Sigmoid colon (tissue), 7 donors: ENCODE data around the gene GHDC. TPM values are rescaled to one million over a fixed set of nuclear protein-coding genes. Genes with fewer than 3 reads are reported as not detected.
A peak's percentile ranks its signal among the peaks of the same experiment; 100 is the strongest.

Source experiments
- DNase-seq: peaks from one replicate; pipeline ENCODE4 v3.0.0-alpha.2; 2019
- H3K27ac ChIP-seq, 4 donors: fragments of 200-600 bp; sonication (generic); one replicate each; pipeline ENCODE4 v1.5.1; 2016 to 2019; ENCODE audit warnings: mild to moderate bottlenecking in 1 of 4
- H3K27me3 ChIP-seq, 3 donors: fragments of 200-600 bp; sonication (generic); one replicate each; pipeline ENCODE4 v1.5.1; 2019; ENCODE audit warnings: mild to moderate bottlenecking in 1 of 3
- H3K36me3 ChIP-seq, 4 donors: fragments of 200-600 bp; sonication (generic); one replicate each; pipeline ENCODE4 v1.5.1; 2016 to 2019
- H3K4me1 ChIP-seq, 4 donors: fragments of 200-600 bp; sonication (generic); one replicate each; pipeline ENCODE4 v1.5.1; 2017 to 2019
- H3K4me3 ChIP-seq, 4 donors: fragments of 200-600 bp; sonication (generic); one replicate each; pipeline ENCODE4 v1.5.1; 2017 to 2019; ENCODE audit warnings: mild to moderate bottlenecking in 2 of 4, moderate library complexity in 1 of 4
- H3K9me3 ChIP-seq, 4 donors: fragments of 200-600 bp in 3 of 4; sonication (generic) in 3 of 4; one replicate each; pipeline versions ENCODE4 v1.5.1 to v1.6.1; 2013 to 2019
- CTCF ChIP-seq, 4 experiments: fragments of 450-650 bp in 3 of 4; fragments of 200-600 bp in 1 of 4; IDR thresholded peaks; one replicate each; pipeline ENCODE4 v1.5.1; 2016 to 2019; ENCODE audit warnings: antibody characterized with exemption in 4 of 4, mild to moderate bottlenecking in 3 of 4, moderate library complexity in 2 of 4
- EP300 ChIP-seq, 4 donors: sonication (generic); formaldehyde crosslinking; IDR thresholded peaks; one replicate each; pipeline ENCODE4 v1.6.1; 2017; ENCODE audit warnings: antibody characterized with exemption in 4 of 4
- POLR2A ChIP-seq, 2 donors: fragments of 450-650 bp; IDR thresholded peaks; one replicate each; pipeline ENCODE4 v1.6.1; 2016; ENCODE audit warnings: antibody characterized with exemption in 2 of 2, mild to moderate bottlenecking in 2 of 2, moderate library complexity in 2 of 2
- POLR2AphosphoS5 ChIP-seq, 4 donors: sonication (generic); formaldehyde crosslinking; IDR thresholded peaks; one replicate each; pipeline ENCODE4 v1.6.1; 2017; ENCODE audit warnings: antibody characterized with exemption in 4 of 4
- WGBS, 2 donors: extraction: QIAGEN DNeasy Blood & Tissue Kit; methylation state at CpG; one replicate each; pipeline ENCODE4 v1.1.7; 2013; 5-methylcytosine and 5-hydroxymethylcytosine counted together
- intact Hi-C: fragments of 100-400 bp; cut with DNase I; formaldehyde crosslinking; loops from one replicate; pipeline ENCODE4 v1.15.1; 2023
- polyA plus RNA-seq, 3 donors: library from polyadenylated mRNA; stranded (reverse); fragments of 200-250 nt; gene quantifications; one replicate each; pipeline ENCODE4 v1.2.3, GENCODE V29; 2013
- total RNA-seq, 4 donors: library from RNA; depleted of rRNA; stranded (reverse); fragments of >200 nt; gene quantifications; one replicate each; pipeline ENCODE4 v1.1.0, GENCODE V29; 2016
- donor health status: healthy with polysubstance abuse.
- donor health status: Bipolar disorder and iron deficiency.
- donor health status: healthy.

The GHDC gene
- total and polyA plus RNA-seq, 7 donors = 5.8 to 76.0 (median 32.1) TPM

DNA sequence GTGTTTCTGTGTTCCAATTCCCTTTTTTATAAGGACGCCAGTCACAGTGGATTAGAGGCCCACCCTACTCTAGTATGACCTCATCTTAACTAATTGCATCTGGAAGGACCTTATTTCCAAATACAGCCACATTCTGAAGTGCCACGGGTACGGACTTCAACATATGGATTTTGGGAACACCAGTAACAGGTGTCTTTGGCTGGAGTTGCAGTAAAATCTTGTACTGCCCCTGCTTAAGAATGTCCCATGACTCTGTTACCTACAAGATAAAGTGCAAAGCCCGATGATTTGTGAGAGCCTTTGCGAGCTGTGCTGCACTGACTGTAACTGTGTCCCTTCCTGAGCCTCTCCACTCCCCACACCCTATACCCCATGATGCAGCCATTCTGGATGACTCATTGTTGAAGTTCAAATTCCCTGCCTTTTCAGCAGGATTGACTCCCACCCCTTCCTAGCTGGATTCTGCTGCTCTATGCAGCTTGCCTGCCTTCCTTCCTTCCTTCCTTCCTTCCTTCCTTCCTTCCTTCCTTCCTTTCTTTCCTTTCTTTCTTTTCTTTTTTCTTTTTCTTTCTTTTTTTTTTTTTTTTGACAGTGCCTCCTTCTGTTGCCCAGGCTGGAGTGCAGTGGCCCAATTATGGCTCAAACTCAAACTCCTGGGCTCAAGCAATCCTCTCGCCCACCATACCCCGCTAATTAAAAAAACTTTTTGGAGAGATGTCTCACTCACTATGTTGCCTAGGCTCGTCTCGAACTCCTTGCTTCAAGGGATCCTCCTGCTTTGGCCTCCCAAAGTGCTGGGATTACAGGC lies 11.2 kb downstream of the GHDC start:
- intact Hi-C loops = no loop called here

GRCh38 chr17:42181851-42182207 lies 12.5 kb downstream of the GHDC start:
- no peak for TF ChIP-seq EP300 (IDR thresholded peaks at IDR 0.05)
- no peak for TF ChIP-seq POLR2AphosphoS5 (IDR thresholded peaks at IDR 0.05)
- TF ChIP-seq CTCF (IDR thresholded peaks at IDR 0.05) = no peak
- TF ChIP-seq POLR2A (IDR thresholded peaks at IDR 0.05) = no peak
- no peak overlapping the region for H3K4me3 ChIP-seq
- no peak overlapping the region for H3K27ac ChIP-seq
- WGBS, 2 donors = 83 to 88% methylated on average over 2 of the region's 2 CpGs
- DNase-seq = no peak
- intact Hi-C loops = no loop called here
- H3K9me3 ChIP-seq = no peaks in the 10 kb centered on the region
- peaks cover 17 to 42% (median 28%) of the 10 kb centered on the region in 3 donors for H3K27me3 ChIP-seq
- H3K36me3 ChIP-seq = no peaks in the 10 kb centered on the region
- peaks cover 0 to 45% (median 29%) of the 10 kb centered on the region in 4 donors for H3K4me1 ChIP-seq

More for the DNA sequence above, 11.2 kb downstream of the GHDC start:
- no peaks in the 10 kb centered on the region for H3K9me3 ChIP-seq
- peak overlapping the region; percentile 25 to 63 (median 53) for H3K4me3 ChIP-seq
- no peaks in the 10 kb centered on the region for H3K36me3 ChIP-seq
- peaks cover 17 to 42% (median 28%) of the 10 kb centered on the region in 3 donors for H3K27me3 ChIP-seq
- H3K4me1 ChIP-seq = peaks cover 0 to 45% (median 29%) of the 10 kb centered on the region in 4 donors
- TF ChIP-seq POLR2A (IDR thresholded peaks at IDR 0.05) = no peak
- TF ChIP-seq EP300 (IDR thresholded peaks at IDR 0.05) = no peak
- no peak for TF ChIP-seq CTCF (IDR thresholded peaks at IDR 0.05)
- no peak for TF ChIP-seq POLR2AphosphoS5 (IDR thresholded peaks at IDR 0.05)
- WGBS, 2 donors = 52 to 65% methylated on average over 9 of the region's 9 CpGs
- no peak for DNase-seq
- peak overlapping the region in 3 of 4 donors; percentile 65 to 74 (median 73) for H3K27ac ChIP-seq

GRCh38 chr17:42180922-42181850 lies 13.1 kb downstream of the GHDC start, which contains the start of gene KCNH4:
Gene KCNH4, minus strand, starts transcription at chr17:42181142. Its CDS starts 197 bp downstream, at chr17:42180945.
- peaks cover 0 to 45% (median 29%) of the 10 kb centered on the region in 4 donors for H3K4me1 ChIP-seq
- intact Hi-C loops = no loop called here
- TF ChIP-seq CTCF (IDR thresholded peaks at IDR 0.05) (peak in 1 of 4 experiments; percentile 19), POLR2A (IDR thresholded peaks at IDR 0.05) (no peak), POLR2AphosphoS5 (IDR thresholded peaks at IDR 0.05) (no peak), EP300 (IDR thresholded peaks at IDR 0.05) (no peak)
- peak within 1 kb of the TSS in 3 of 4 donors; percentile 30 to 42 (median 30) for H3K4me3 ChIP-seq
- H3K27ac ChIP-seq = no peak within 1 kb of the TSS
- 4 to 6% methylated on average over 60 of the region's 60 CpGs for WGBS, 2 donors
- no peaks in the 10 kb centered on the region for H3K36me3 ChIP-seq
- DNase-seq = peak; percentile 79
- no peaks in the 10 kb centered on the region for H3K9me3 ChIP-seq
- peaks cover 17 to 42% (median 28%) of the 10 kb centered on the region in 3 donors for H3K27me3 ChIP-seq

GRCh38 chr17:42180411-42180921 lies 13.8 kb downstream of the GHDC start:
- Histone ChIP-seq H3K4me3 (peak overlapping the region in 3 of 4 donors; percentile 30 to 42 (median 30)), H3K4me1 (peaks cover 0 to 45% (median 29%) of the 10 kb centered on the region in 4 donors), H3K27me3 (peaks cover 17 to 42% (median 28%) of the 10 kb centered on the region in 3 donors), H3K9me3 (no peaks in the 10 kb centered on the region), H3K36me3 (no peaks in the 10 kb centered on the region), H3K27ac (no peak overlapping the region)
- 2 to 3% methylated on average over 33 of the region's 33 CpGs for WGBS, 2 donors
- TF ChIP-seq POLR2A (IDR thresholded peaks at IDR 0.05) = no peak
- no peak for TF ChIP-seq EP300 (IDR thresholded peaks at IDR 0.05)
- TF ChIP-seq POLR2AphosphoS5 (IDR thresholded peaks at IDR 0.05) = no peak
- no peak for TF ChIP-seq CTCF (IDR thresholded peaks at IDR 0.05)
- no peak for DNase-seq
- intact Hi-C loops = no loop called here
